ENCODE measurements around the gene HOXB8.

Gene HOXB8

DNA sequence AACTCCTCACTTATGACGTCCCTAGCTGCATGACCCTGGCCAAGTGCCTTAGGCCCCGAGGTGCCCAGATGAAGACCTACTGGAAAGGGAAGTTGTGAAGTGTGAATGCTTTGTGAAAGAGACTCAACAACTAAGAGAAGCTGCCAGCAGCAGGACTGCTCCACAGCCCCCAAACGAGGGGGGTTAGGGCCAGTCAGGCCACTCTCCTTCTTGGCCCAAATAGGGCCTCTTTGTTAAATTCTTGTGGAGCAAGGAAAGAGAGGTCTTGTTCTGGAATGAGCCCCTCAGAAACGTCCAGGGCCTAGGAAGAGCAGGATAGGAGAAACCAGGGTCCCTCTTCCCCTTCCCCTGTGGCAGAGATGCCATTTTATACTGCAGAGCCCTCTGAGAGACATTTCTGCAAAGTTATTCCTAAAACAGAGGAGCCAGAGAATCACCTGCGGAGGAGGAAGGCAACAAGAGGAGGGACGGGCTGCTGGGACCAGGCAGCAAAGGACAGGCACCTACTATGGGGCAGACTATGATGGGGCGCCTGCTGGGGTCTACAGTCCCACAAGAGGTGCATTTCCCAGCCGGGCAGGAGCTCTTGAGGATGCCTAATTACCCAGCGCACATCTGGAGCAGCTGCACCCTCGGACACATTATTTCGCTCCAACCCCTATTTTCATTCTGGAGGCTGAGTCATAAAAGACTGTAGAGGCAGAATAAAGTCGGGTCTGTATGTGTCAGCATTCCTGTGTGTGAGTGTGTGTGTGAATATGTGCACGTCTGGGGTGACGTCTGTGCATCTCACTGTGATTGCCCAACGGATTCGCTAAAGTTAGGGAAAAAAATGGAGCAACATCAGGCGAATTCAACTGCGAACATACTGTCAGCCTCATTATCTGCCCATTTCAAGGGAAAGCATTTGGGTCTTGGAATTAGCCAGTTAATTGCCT lies 22.5 kb upstream of the HOXB8 start:
- no peak for DNase-seq

DNA sequence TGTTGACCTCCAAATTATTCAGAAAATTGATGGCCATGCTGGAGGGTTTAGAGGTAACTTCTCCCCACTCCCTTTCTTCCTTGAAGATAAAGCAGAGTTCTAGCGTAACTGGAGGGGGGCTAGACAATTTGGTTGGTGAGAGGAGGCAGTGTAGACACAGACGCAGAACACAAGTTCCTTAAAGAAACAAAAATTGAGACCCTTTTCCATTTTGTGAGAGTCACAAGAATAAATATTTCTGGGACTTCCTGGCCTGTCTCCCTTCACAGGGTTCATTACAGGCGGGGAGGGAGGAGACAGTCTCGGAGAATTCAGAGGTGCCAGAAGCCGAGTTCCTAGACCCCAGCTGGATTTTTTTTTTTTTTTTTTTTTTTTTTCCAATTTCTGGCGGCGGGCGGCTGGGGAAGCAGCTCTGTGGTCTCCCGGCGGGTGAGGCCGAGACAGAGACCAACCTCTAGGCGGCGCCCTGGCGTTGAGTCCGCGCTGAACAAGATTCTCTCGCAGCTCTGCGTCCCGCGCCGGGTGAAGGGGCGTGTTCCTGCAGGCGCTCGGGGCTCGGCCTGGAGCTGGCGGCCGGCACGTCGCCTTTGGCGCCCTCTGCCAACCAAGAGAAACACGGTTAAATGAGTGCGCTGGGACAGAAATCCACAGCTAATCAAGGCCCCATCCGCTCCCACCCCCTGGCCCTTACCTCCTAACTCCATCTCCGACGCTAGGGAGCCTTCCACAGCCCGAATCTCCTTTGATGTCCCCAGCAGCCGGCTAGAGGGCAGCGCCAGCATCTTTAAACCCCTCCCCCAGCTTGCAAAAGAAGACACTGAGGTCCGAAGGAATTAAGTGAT lies 21.3 kb upstream of the HOXB8 start:
- DNase-seq: peak; percentile 54 to 57

DNA sequence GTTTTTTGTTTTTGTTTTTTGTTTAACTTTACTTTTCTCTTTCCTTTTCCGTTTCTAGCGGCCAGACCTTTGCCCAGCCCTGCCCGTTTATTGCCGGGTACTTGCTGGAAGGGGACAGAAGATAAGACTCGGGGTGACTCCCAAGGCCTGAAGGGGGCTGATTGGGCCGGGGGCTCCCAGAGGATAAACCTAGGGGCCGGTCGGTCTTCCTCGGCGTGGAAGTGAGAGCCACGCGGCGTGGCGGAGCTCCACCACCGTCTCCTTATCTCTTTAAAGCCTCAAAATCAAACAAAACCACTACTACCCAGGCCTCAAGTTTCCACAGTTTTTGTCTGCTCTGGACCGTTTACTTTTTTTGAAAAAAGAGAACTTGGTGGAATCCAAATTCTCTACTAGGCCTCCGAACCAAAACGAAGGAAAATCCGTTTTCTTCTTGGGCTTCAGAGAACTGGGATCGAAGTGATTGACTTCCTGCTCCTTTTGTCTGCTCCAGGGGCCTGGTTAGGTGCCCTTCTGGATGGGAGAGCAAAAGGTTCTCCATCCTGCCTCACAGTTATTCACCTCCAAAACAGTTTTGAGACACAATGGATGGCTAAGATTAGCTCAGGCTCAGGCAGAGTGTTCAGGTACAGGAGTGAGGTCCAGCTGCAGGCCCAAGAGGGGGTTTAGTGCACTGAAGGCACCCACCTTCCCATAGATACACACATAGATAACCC lies 19.6 kb upstream of the HOXB8 start:
- DNase-seq: no peak

DNA sequence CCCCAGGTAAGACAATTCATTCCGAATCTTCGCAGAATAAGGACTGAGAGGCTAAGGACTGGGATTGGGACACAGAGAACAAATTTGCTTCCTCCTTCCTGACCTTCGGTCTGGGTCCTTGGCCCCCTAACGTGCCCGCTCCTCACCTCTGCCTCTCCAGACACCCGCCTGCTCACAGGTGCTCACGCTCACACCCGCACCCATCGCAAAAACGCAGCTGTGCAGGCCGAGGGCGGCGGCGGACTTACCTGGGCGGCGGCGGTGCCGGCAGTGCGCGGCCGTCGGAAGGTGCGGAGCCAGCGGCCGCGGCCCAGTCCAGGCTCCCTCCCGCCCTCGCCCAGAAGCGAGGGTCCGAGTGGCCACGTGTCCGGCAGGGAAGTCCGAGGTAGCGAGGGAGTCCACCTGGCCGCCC lies 18.2 kb upstream of the HOXB8 start:
- no peak for DNase-seq

DNA sequence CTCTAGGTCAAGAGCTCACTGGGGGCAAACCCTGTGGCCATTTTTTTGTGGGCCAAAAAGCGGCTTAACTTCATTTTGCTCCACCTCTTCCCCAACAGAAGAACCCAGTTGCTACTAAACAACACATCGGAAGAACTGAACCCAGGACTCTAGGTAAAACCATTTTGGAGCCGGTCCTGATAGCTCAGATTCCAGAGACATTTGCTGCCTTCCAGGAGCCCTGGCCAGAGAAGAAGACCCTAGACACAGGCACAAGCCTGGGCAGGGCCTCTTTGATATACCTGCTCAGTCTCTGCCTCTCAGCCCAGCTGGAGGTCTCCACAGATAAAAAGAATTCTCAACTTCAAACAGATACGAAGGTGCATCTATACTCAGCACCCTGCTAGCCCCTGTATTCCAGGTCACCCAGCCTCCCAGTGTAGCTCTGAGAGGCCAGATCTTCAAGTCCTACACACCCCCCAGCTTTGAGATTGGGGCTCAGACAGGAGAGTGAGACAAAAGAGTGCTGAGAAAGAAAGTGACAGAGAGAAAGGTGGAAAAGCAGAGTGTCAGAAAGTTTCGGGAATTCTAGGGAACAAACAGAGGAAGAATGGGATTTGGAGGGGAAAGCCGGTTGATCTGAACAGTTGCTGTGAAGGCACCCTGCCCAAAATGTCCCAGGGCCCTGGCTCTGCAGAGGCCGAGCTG lies 17.6 kb upstream of the HOXB8 start:
- no peak for DNase-seq

DNA sequence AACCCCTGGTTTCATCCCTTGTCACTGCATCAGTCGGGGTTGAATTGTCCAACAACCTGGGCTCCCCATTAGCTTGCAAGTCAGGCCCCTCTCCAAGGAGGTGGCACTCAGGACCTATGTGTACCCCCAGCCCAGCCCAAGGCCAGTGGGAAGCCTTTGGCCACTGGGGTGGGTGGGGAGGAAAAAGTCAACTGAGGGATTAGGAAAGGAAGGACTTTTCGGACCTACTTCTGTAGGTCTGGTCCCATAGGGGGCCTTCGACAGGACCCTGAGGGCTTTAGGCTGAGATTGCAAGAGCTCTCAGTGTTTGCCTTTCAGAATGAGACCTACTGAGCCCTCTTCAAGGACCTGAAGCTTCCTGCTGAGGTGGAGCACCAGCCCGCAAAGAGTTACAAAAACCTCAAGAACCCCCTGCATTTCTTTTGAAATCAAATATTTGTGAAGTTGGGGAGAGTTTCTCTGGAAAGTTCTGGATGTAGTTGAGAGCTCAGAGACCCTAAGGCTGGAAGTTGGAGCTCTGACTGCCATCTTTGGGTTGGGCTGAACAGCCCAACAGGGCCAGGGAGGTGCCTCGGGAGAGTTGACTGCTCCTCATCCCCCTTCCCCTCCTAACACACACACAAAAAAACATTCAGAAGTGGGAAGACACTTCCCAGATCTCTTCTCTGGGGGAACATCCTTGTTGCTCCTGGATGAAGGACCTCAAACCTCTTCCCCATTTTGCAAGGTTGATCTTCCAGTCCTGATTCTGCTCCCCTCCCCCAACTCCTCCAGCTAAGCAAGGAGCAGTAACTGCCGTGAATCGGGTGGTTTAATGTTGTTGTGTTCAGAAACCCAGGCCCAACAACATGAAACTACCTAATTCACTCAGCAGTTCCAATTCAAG lies 16.8 kb upstream of the HOXB8 start:
- DNase-seq: no peak

DNA sequence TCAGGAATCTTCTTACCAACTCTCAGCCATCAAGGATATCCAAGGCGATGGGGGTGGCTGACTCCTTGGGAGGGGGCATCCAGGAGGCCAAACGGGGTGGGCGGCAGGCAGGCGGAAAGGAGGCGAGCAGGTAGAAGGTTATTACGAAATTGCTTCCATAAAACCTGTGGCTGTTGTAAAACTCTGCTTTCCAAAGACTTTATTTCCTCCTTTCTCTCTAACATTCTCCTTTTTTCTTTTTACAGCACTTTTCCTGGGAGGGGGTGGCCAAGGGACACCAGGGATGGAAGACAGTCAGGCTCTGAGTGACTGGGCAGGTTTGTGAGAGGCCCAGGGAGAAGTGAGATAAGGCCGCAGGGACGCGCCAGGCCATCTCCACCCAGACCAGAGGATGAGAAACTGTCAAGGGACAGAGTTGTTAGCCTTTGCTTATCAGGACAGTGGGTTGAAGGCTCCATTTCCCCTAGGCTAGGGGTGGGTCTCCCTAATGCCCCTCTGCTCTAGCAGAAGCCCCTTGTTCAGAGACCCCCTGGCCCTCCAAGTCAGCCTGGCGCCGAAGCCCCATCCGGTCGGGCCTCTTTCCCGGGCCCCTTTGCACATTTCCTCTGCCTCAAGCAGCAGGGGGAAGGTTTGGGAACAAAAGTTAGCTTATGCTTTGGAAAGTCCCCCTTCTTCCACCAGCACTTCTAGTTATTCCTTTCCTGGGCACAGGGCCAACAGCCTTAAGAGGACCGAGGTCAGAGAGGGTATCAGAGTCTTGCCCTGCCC lies 16.0 kb upstream of the HOXB8 start:
- DNase-seq: no peak

DNA sequence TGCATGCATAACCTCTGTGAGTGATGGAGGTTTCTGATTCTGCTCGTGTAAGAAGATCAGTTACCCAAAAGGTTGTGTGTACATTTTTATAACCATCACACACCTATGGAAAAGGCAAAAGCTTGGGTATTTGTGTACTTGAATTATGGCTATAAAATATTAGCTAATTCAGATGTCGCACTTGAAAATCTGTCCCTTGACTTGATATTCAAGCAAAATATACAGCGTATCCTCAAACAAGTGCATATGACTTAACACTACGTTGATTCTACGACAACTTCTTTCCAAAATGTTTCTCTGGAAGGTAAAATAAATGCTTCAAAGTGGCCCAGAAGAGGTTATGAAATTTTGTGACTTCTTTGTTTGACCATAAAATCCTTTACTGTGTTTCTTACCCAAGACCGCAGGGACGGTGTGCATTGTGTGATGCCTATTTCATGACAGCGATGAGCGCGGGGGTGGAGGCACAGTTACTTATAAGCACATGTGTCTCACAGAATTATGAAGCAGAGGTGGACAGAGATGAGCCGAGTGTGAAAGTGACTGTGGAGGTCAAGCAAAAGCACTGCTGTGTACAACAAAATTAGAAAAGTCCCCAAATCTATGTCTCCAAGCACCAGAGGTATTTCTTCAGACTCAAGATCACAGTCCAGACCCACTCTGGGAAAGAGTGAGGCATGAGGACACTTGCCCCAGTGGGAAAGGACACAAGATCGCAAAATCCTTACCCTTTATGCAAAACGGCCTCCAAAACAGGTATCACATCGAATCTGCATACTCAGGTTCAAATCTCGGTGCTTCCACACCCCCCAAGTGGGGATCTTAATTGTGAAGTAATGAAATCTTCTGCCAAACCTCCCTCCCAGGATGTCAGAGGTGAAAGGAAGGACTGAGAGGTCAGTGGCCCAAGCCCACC lies 15.2 kb upstream of the HOXB8 start:
- DNase-seq: no peak

DNA sequence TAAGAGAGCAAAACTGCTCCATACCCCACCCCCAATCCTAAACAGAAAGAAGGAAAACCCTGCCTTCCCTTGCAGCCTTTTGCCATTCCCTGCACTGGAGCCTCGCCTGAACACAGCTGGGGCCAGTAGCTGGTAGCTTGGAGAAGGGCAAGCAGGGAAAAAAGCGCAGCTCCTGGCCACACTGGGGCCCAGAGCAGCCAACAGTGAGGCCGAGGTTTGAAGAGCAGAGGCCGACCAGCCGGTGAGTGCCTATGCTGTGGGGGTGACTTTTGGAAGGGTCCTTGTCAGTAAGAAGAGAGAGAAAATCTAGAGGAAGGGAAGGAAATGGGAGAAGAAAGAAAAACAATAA lies 14.3 kb upstream of the HOXB8 start:
- DNase-seq: no peak

DNA sequence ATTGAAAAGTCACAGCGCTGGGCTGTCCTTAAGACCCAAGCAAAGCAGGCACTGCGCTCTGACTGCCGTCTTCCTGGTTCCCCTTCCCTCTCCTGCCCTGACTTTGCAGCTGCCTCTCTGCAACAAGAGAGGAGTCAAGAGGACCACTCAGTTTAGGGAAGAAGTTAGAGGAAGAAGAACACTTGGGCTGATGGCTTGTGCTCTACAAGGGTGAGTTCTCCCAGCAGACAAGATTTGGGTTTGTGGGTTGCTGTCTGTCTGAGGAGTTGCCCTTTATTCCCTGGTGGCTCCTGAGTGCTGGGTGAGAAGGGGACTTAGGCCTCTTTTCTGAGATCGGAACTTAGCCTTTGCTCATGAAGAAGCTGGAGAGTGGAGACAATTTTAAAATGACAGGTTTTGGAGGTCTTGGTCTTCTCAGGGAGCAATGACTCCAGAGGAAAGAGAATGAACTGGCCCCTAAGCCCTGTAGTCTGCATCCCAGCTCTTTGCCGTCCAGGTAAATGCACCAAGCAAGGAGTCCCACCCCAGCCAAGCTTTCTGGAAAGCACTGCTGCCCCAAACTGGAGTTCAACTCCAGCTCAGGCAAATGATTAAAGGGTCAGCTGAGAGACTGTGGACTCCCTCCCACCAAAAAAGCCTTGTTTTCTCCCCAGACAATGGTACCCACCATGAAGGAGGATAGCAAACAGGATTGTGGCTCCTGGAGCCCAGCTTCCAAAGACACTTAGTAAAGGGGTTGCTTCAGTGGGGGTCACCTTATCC lies 13.7 kb upstream of the HOXB8 start:
- no peak for DNase-seq

DNA sequence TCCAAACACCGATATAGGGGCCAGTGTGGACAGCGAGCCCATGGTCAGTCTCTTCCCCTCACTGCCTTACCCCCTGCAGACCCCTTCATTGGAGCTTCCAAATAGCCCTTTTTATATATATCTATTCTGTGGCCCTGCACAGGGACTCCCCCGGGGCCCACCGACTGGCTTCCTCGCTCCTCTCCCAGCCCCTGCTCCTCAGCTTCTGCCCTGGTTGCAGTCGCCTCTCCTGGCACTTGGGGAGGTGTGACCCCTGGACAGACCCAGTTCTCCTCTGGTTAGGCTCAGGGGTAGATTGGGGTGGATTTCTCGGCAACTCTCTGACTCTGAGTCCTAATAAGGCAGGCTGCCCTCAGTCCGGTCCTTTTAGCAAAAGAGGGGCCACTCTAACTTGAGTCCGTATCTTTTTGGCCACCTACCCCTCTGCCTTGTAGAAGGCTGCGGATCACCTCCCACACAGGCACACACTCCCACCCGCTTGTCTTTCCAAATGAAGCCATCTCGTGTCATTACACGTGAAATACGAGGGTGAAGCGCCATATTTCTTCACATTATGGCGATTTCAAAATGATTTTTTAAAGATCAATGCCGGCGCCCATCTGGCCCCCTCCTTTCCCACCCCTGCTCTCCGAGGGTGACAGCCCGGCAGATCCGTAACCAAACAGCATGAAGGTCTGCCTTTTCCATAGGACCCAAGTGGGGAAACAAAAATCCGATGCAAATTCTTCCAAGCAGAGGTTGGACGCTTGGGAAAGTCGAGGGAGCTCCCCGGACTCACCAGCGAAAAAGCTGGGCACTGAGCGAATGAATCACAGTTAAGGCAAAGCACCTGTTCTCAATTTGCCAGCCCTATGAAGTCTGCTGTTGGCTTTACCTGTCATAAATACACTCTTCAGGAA lies 12.8 kb upstream of the HOXB8 start:
- DNase-seq: no peak

DNA sequence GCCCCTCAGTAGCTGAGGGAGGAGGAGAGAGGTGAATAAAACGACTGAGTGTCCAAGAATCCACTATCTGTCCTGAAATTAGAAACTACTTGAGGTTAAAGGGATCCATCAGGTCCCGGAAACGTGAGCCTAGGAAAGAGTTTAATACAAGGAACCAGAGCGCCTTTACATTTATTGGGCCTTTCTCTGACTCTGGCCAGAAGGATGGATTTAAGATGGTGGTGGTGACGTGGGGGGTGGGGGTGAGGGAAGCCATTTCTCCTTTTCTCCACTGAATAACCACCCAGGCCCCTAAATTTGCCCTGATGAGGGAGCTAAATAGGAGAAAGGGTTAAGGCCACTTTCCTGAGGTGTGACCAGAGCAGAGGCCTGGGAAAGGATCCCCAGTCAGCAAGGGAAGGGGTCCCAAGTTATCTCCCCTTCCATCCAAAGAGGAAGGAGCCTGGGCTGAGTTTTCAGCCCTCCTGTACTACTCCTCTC lies 12.1 kb upstream of the HOXB8 start:
- no peak for DNase-seq

DNA sequence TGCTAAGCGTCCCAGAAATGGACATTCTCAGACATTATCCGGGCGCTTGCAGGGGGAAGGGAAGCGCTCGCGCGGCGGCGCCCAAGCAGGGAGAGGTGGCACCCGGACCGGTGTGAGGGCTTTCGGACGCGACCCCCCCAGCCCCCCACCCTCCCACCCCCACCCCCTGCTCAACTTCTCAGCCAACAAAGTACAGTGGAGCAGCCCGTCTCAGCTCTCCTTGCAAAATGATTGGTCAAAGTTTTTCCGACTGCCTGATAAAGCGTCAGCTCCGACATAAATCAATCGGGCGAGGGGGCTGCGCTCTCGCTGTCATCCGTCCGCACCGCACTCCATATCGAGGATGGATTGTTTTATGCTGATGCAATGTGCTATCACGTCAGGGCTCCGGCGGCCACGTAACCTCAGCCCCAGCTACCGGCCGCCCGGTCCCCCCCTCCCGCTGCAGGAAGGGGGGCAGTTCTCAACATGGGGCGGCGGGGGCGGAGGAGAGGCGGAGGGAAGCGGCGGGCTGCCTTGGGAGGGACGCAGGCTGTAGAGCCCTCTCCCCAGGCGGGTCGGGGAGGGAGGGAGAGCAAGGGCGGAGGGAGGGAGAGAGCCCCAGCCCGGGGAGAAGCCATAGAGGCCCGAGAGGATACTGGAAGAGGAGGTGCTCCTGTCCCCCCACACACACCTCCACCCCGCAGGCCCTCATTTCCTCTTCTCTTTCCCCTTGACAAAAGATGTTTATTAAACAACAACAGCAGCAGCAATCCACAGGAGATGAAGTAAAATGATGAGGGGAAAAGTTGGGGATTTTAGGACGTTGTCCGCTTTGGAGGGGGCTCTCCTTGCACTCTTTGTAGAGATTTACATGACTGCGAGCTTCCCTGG lies 11.4 kb upstream of the HOXB8 start, which contains the start of gene HOXB9:
Gene HOXB9 (minus strand): TSS at position 114 of the 873 bp plus-strand sequence. CDS start 89 bp downstream, at position 25.
- DNase-seq: peak; percentile 51 to 61

DNA sequence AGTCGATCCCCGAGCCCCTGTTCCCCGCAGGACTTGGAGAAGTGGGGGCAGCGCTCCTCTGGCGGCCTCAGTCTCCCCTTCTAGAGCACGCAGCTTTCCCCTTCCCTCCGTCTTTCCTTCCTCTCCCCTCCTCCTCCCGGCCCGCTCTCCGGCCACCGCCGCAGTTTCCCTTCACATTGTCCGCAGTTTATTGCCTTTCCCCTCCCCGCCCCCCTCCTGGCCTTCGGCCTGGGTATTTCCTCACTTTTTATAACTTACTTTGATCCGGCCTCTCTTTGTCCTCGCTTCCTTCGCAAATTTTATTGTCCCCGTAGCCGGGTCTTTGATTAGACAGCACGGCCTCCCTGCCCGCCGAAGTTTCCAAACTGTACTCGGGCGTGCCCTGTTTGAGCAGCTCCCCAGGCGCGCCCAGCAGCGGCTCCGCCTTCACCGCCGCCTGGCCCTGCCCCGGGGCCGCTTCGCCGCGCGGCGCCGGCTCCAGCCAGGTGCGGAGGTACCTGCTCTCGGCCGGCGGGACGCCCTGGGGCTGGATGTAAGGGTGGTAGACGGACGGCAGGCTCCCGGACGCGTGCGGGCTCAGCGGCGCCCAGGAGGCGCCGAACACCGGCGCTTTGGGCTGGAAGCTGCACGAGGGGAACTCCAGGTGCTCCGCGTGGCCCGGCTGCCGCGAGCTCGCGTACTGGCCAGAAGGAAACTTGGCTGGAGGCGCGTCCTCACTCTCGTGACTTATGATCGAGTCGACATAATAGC lies 10.6 kb upstream of the HOXB8 start:
- peak in 1 of 2 experiments; percentile 37 for DNase-seq
